WTC11 (cell line): Measurements from ENCODE around the gene SDCCAG8. TPM values are rescaled to one million over a fixed set of nuclear protein-coding genes. Genes with fewer than 3 reads are reported as not detected.
A peak's percentile ranks its signal among the peaks of the same experiment; 100 is the strongest.

Source experiments
- ATAC-seq: fragments of 200-7000 bp; cut with Tn5 transposase; 2 replicates; pipeline ENCODE4 v1.10.0; 2021; ENCODE audit warnings: mild to moderate bottlenecking, moderate library complexity
- CTCF ChIA-PET: fragments of 300-600 bp; sonication (Branson Sonifier 250); formaldehyde crosslinking; loops from one replicate; lab custom pipeline; 2021; ENCODE audit warnings: antibody characterized with exemption; lab: Charles Lee
- POLR2A ChIA-PET: fragments of 350-600 bp; sonication (Branson Sonifier 250); formaldehyde crosslinking; loops from one replicate; lab custom pipeline; 2021; ENCODE audit warnings: antibody characterized with exemption; lab: Charles Lee
- DNase-seq: peaks from one replicate; pipeline ENCODE4 v3.0.0; 2021; ENCODE audit warnings: low spot score
- H3K27ac Mint-ChIP-seq: 2 replicates; pipeline ENCODE4 v1.8.0; 2021; ENCODE audit warnings: mixed read lengths
- H3K27me3 Mint-ChIP-seq: 2 replicates; pipeline ENCODE4 v1.8.0; 2021; ENCODE audit warnings: low read depth, mild to moderate bottlenecking, moderate library complexity, mixed read lengths
- H3K36me3 Mint-ChIP-seq: 2 replicates; pipeline ENCODE4 v1.8.0; 2021; ENCODE audit warnings: mixed read lengths
- H3K4me1 Mint-ChIP-seq: 2 replicates; pipeline ENCODE4 v1.8.0; 2022; ENCODE audit warnings: mixed read lengths
- H3K4me3 Mint-ChIP-seq: 2 replicates; pipeline ENCODE4 v1.8.0; 2021; ENCODE audit warnings: mild to moderate bottlenecking, moderate library complexity, mixed read lengths
- H3K9me3 Mint-ChIP-seq: 2 replicates; pipeline ENCODE4 v1.8.0; 2021; ENCODE audit warnings: mixed read lengths
- FOXJ3 ChIP-seq: sonication (generic); formaldehyde crosslinking; IDR thresholded peaks from 2 replicates; pipeline ENCODE4 v1.9.0; 2021; ENCODE audit warnings: missing genetic modification reagents, mild to moderate bottlenecking, borderline replicate concordance
- HMGA2 ChIP-seq: fragments of 250-450 bp; sonication (Bioruptor Pico); IDR thresholded peaks from 2 replicates; pipeline ENCODE4 v1.4.0; 2021; ENCODE audit warnings: mild to moderate bottlenecking, moderate library complexity
- OVOL2 ChIP-seq: fragments of 250-450 bp; sonication (Bioruptor Pico); IDR thresholded peaks from 2 replicates; pipeline ENCODE4 v1.9.0; 2021; ENCODE audit warnings: mild to moderate bottlenecking, borderline replicate concordance
- PREB ChIP-seq: sonication (generic); formaldehyde crosslinking; IDR thresholded peaks from 2 replicates; pipeline ENCODE4 v1.8.1; 2022; ENCODE audit warnings: mild to moderate bottlenecking, missing genetic modification reagents, moderate library complexity, borderline replicate concordance
- PRRX2 ChIP-seq: fragments of 250-450 bp; sonication (Bioruptor Pico); IDR thresholded peaks from 2 replicates; pipeline ENCODE4 v1.8.0; 2021; ENCODE audit warnings: mild to moderate bottlenecking
- SMAD4 ChIP-seq: sonication (generic); formaldehyde crosslinking; IDR thresholded peaks from 2 replicates; pipeline ENCODE4 v1.8.0; 2022; ENCODE audit warnings: mild to moderate bottlenecking, missing genetic modification reagents
- ZBTB43 ChIP-seq: sonication (generic); formaldehyde crosslinking; IDR thresholded peaks from 2 replicates; pipeline ENCODE4 v1.8.1; 2023; ENCODE audit warnings: mild to moderate bottlenecking, missing genetic modification reagents
- ZNF121 ChIP-seq: sonication (generic); formaldehyde crosslinking; IDR thresholded peaks from 2 replicates; pipeline ENCODE4 v1.8.0; 2023; ENCODE audit warnings: missing genetic modification reagents
- ZNF138 ChIP-seq: sonication (generic); formaldehyde crosslinking; conservative IDR thresholded peaks from 2 replicates; pipeline ENCODE4 v1.8.1; 2022; ENCODE audit warnings: mild to moderate bottlenecking, moderate library complexity, missing genetic modification reagents
- ZNF281 ChIP-seq: sonication (generic); formaldehyde crosslinking; IDR thresholded peaks from 2 replicates; pipeline ENCODE4 v1.8.0; 2023; ENCODE audit warnings: mild to moderate bottlenecking, missing genetic modification reagents
- ZNF425 ChIP-seq: fragments of 250-450 bp; sonication (Bioruptor Pico); conservative IDR thresholded peaks from 2 replicates; pipeline ENCODE4 v1.9.0; 2021; ENCODE audit warnings: mild to moderate bottlenecking
- ZNF671 ChIP-seq: fragments of 250-450 bp; sonication (Bioruptor Pico); IDR thresholded peaks from 2 replicates; pipeline ENCODE4 v1.8.0; 2021; ENCODE audit warnings: mild to moderate bottlenecking
- total RNA-seq: library from RNA; stranded (reverse); gene quantifications from 3 replicates; pipeline ENCODE4 v1.2.3, GENCODE V29; 2021
- TF ChIP-seq, protein P1 (sequence below): sonication (generic); formaldehyde crosslinking; IDR thresholded peaks from 2 replicates; pipeline ENCODE4 v1.8.1; 2022; ENCODE audit warnings: low read depth, missing genetic modification reagents, borderline replicate concordance
- TF ChIP-seq, protein P2 (sequence below): fragments of 250-450 bp; sonication (Bioruptor Pico); IDR thresholded peaks from 2 replicates; pipeline ENCODE4 v2.1.2; 2022; ENCODE audit warnings: mild to moderate bottlenecking, moderate library complexity

The SDCCAG8 gene
- total RNA-seq, 1 experiment from 2014 or later, result 44.3 TPM

- TF ChIP-seq, protein P1, sequence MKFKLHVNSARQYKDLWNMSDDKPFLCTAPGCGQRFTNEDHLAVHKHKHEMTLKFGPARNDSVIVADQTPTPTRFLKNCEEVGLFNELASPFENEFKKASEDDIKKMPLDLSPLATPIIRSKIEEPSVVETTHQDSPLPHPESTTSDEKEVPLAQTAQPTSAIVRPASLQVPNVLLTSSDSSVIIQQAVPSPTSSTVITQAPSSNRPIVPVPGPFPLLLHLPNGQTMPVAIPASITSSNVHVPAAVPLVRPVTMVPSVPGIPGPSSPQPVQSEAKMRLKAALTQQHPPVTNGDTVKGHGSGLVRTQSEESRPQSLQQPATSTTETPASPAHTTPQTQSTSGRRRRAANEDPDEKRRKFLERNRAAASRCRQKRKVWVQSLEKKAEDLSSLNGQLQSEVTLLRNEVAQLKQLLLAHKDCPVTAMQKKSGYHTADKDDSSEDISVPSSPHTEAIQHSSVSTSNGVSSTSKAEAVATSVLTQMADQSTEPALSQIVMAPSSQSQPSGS, result no peak
- no peak for TF ChIP-seq ZNF425 (CRISPR knock-in tag)
- TF ChIP-seq FOXJ3, result no peak
- no peak for TF ChIP-seq ZNF281 (CRISPR knock-in tag)
- no peak for TF ChIP-seq ZNF671 (CRISPR knock-in tag)
- TF ChIP-seq PREB (CRISPR knock-in tag), result no peak
- TF ChIP-seq PRRX2, result no peak
- TF ChIP-seq OVOL2 (CRISPR knock-in tag), result no peak
- no peak for TF ChIP-seq HMGA2 (CRISPR knock-in tag)
- TF ChIP-seq ZBTB43, result no peak
- no peak for TF ChIP-seq SMAD4 (CRISPR knock-in tag)
- TF ChIP-seq, protein P2, sequence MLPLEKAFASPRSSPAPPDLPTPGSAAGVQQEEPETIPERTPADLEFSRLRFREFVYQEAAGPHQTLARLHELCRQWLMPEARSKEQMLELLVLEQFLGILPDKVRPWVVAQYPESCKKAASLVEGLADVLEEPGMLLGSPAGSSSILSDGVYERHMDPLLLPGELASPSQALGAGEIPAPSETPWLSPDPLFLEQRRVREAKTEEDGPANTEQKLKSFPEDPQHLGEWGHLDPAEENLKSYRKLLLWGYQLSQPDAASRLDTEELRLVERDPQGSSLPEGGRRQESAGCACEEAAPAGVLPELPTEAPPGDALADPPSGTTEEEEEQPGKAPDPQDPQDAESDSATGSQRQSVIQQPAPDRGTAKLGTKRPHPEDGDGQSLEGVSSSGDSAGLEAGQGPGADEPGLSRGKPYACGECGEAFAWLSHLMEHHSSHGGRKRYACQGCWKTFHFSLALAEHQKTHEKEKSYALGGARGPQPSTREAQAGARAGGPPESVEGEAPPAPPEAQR (CRISPR knock-in tag), result no peak
- no peak for TF ChIP-seq ZNF138 (CRISPR knock-in tag)
- no peak for TF ChIP-seq ZNF121 (CRISPR knock-in tag)
Observed at GRCh38 chr1:243529512-243529911, 273.7 kb downstream of the SDCCAG8 start (continued).

GRCh38 chr1:243535014-243535413 lies 279.2 kb downstream of the SDCCAG8 start:
- Mint-ChIP-seq H3K9me3 (no peaks in the 10 kb centered on the region; the same call in 1 of the 2 replicates), H3K27ac (no peak overlapping the region), H3K36me3 (no peaks in the 10 kb centered on the region), H3K4me3 (no peak overlapping the region), H3K27me3 (no peaks in the 10 kb centered on the region), H3K4me1 (peaks cover 19% of the 10 kb centered on the region)
- no peak for DNase-seq
- POLR2A ChIA-PET, result no interaction called here
- no peak for TF ChIP-seq ZNF425 (CRISPR knock-in tag)
- peak; percentile 92; the same call in 1 of the 2 replicates for TF ChIP-seq HMGA2 (CRISPR knock-in tag)
- ATAC-seq, result no peak
- CTCF ChIA-PET, result interaction anchor here (0.6 kb wide), 1 partner anchor 10 kb away, joined by 4 read pairs; no protein-coding TSS in a partner anchor
